Motor neuron (in vitro differentiated cells): Measurements from ENCODE around the gene WNT1. TPM values are rescaled to one million over a fixed set of nuclear protein-coding genes. Genes with fewer than 3 reads are reported as not detected.

Experiments
- ATAC-seq, 8 experiments: fragments of 200-7000 bp; cut with Tn5 transposase; replicated peaks in 6 of 8; 2 replicates each; pipeline ENCODE4 v1.8.0; 2021; ENCODE audit warnings: mild to moderate bottlenecking in 8 of 8, moderate library complexity in 8 of 8
- H3K27ac ChIP-seq, 2 donors: fragments of 250-450 bp; sonication (Bioruptor Pico); 2 replicates each; pipeline ENCODE4 v1.9.0; 2021; ENCODE audit warnings: antibody characterized with exemption in 2 of 2, mild to moderate bottlenecking in 2 of 2, moderate library complexity in 1 of 2
- H3K4me1 ChIP-seq, 2 donors: fragments of 250-450 bp; sonication (Bioruptor Pico); replicated peaks in 1 of 2; 2 replicates each; pipeline ENCODE4 v1.6.1; 2021; ENCODE audit warnings: antibody characterized with exemption in 2 of 2, mild to moderate bottlenecking in 2 of 2, moderate library complexity in 1 of 2
- H3K4me3 ChIP-seq, 5 donors: fragments of 250-450 bp; sonication (Bioruptor Pico); 2 replicates each; pipeline ENCODE4 v1.9.0; 2021; ENCODE audit warnings: antibody characterized with exemption in 5 of 5, mild to moderate bottlenecking in 5 of 5, moderate library complexity in 4 of 5
- WGBS, 10 experiments: fragments of 450-650 bp; shearing (Covaris generic); methylation state at CpG; one replicate each; pipeline ENCODE4 v1.0.0; 2022; 5-methylcytosine and 5-hydroxymethylcytosine counted together
- in situ Hi-C, 9 experiments: fragments of 400-800 bp; cut with MboI; loops; one replicate each; pipeline ENCODE4 v1.15.0; 2021; ENCODE audit warnings: low sequenced_read_pairs in 9 of 9, low pct_unique_long_range_greater_than_20kb in 2 of 9; ENCODE audit not compliant: unreplicated experiment in 9 of 9
- total RNA-seq, 8 experiments: library from RNA; unstranded; fragments of 300-600 nt; gene quantifications; 2 replicates each; pipeline versions ENCODE4 v1.2.3 to v1.2.4, GENCODE V29; 2022

Gene WNT1
- total RNA-seq, 8 experiments from 2014 or later: 0.21 to 0.71 TPM; not detected in 6

- WGBS, 10 experiments: 20 to 100% (median 100%) methylated on average over 1 to 2 of the region's 3 CpGs; no CpG with 5 or more reads in 2 of the 10 experiments
- in situ Hi-C loops: no loop called here
- no peak overlapping the region for H3K27ac ChIP-seq
- no peak for ATAC-seq
- no peak overlapping the region for H3K4me3 ChIP-seq
- no peaks in the 10 kb centered on the region for H3K4me1 ChIP-seq
Measured at GRCh38 chr12:48947727-48948126, 30.4 kb upstream of the WNT1 start.

GRCh38 chr12:48952691-48953090 is 25.4 kb upstream of the WNT1 start:
- ATAC-seq: no peak
- Histone ChIP-seq H3K4me3 (no peak overlapping the region), H3K27ac (no peak overlapping the region), H3K4me1 (peaks cover 4 to 9% of the 10 kb centered on the region in 2 donors)
- WGBS, 10 experiments: 60 to 100% (median 100%) methylated on average over 1 to 2 of the region's 4 CpGs; no CpG with 5 or more reads in 4 of the 10 experiments
- in situ Hi-C loops: no loop called here

GRCh38 chr12:48954061-48954460 is 24.1 kb upstream of the WNT1 start:
- WGBS, 10 experiments: 91 to 100% (median 100%) methylated on average over 1 to 3 of the region's 3 CpGs; no CpG with 5 or more reads in 5 of the 10 experiments
- in situ Hi-C loops: no loop called here
- Histone ChIP-seq H3K4me3 (no peak overlapping the region), H3K27ac (no peak overlapping the region), H3K4me1 (peaks cover 9 to 11% of the 10 kb centered on the region in 2 donors)
- ATAC-seq: no peak

- 69 to 100% (median 92%) methylated on average over 2 to 3 of the region's 3 CpGs; no CpG with 5 or more reads in 4 of the 10 experiments for WGBS, 10 experiments
- no peak for ATAC-seq
- in situ Hi-C loops: no loop called here
- no peak overlapping the region for H3K27ac ChIP-seq
- no peak overlapping the region for H3K4me3 ChIP-seq
- peaks cover 9 to 11% of the 10 kb centered on the region in 2 donors for H3K4me1 ChIP-seq
Measured at GRCh38 chr12:48954841-48955501, 23.2 kb upstream of the WNT1 start.

GRCh38 chr12:48956279-48957140 is 21.6 kb upstream of the WNT1 start:
- 0% methylated on average over 2 to 8 of the region's 29 CpGs; no CpG with 5 or more reads in 5 of the 10 experiments for WGBS, 10 experiments
- peak; percentile 66 to 84 (median 70) for ATAC-seq
- Histone ChIP-seq H3K4me3 (peak overlapping the region; percentile 76 to 85 (median 80)), H3K27ac (peak overlapping the region; percentile 92 to 94), H3K4me1 (peaks cover 9 to 11% of the 10 kb centered on the region in 2 donors)
- in situ Hi-C loops: no loop called here

GRCh38 chr12:48957141-48958048 is 20.7 kb upstream of the WNT1 start, which contains the start of gene ARF3:
Gene ARF3 (minus strand): TSS chr12:48957487. CDS start chr12:48941095, 16,392 bp downstream.
- peak; percentile 64 to 92 (median 90) for ATAC-seq
- Histone ChIP-seq H3K27ac (peak within 1 kb of the TSS; percentile 92 to 94), H3K4me3 (peak within 1 kb of the TSS; percentile 76 to 85 (median 80)), H3K4me1 (peaks cover 9 to 11% of the 10 kb centered on the region in 2 donors)
- in situ Hi-C loops: no loop called here
- WGBS, 10 experiments: 0 to 10% (median 0%) methylated on average over 1 to 3 of the region's 58 CpGs; no CpG with 5 or more reads in 4 of the 10 experiments

- WGBS, 10 experiments: 14 to 67% (median 48%) methylated on average over 1 to 2 of the region's 3 CpGs; no CpG with 5 or more reads in 6 of the 10 experiments
- no peak overlapping the region for H3K27ac ChIP-seq
- H3K4me3 ChIP-seq: peak overlapping the region; percentile 76 to 85 (median 80)
- in situ Hi-C loops: no loop called here
- peaks cover 9 to 11% of the 10 kb centered on the region in 2 donors for H3K4me1 ChIP-seq
- no peak for ATAC-seq
Measured at GRCh38 chr12:48958049-48958388, 20.1 kb upstream of the WNT1 start.

- no peak for ATAC-seq
- 17 to 79% (median 50%) methylated on average over 1 to 3 of the region's 3 CpGs; no CpG with 5 or more reads in 3 of the 10 experiments for WGBS, 10 experiments
- in situ Hi-C loops: no loop called here
- H3K27ac ChIP-seq: no peak overlapping the region
- no peak overlapping the region for H3K4me3 ChIP-seq
- H3K4me1 ChIP-seq: peaks cover under 1 to 7% of the 10 kb centered on the region in 2 donors
Measured at GRCh38 chr12:48960834-48961233, 17.3 kb upstream of the WNT1 start.

- WGBS, 10 experiments: 22 to 100% (median 53%) methylated on average over 1 to 4 of the region's 4 CpGs; no CpG with 5 or more reads in 2 of the 10 experiments
- in situ Hi-C loops: no loop called here
Measured at GRCh38 chr12:48961331-48961730, 16.8 kb upstream of the WNT1 start.

GRCh38 chr12:48961801-48962200 is 16.3 kb upstream of the WNT1 start:
- Histone ChIP-seq H3K4me1 (peaks cover 0 to 7% of the 10 kb centered on the region in 2 donors), H3K4me3 (no peak overlapping the region), H3K27ac (no peak overlapping the region)
- in situ Hi-C loops: no loop called here
- no peak for ATAC-seq

More at GRCh38 chr12:48961331-48961730, 16.8 kb upstream of the WNT1 start:
- peaks cover 0 to 7% of the 10 kb centered on the region in 2 donors for H3K4me1 ChIP-seq
- H3K4me3 ChIP-seq: no peak overlapping the region
- no peak overlapping the region for H3K27ac ChIP-seq
- no peak for ATAC-seq

- no peak overlapping the region for H3K4me3 ChIP-seq
- in situ Hi-C loops: no loop called here
- no peak overlapping the region for H3K27ac ChIP-seq
- H3K4me1 ChIP-seq: peaks cover 0 to 6% of the 10 kb centered on the region in 2 donors
- peak; percentile 20 to 72 (median 55) for ATAC-seq
Measured at GRCh38 chr12:48965298-48965838, 12.8 kb upstream of the WNT1 start.

- WGBS, 10 experiments: 33 to 100% (median 52%) methylated on average over 1 to 7 of the region's 20 CpGs; no CpG with 5 or more reads in 5 of the 10 experiments
- H3K27ac ChIP-seq: no peak overlapping the region
- in situ Hi-C loops: no loop called here
- no peak overlapping the region for H3K4me3 ChIP-seq
- ATAC-seq: peak in 1 of 8 experiments; percentile 30
- H3K4me1 ChIP-seq: peaks cover 4 to 16% of the 10 kb centered on the region in 2 donors
Measured at GRCh38 chr12:48966177-48966895, 11.8 kb upstream of the WNT1 start.
